Stimulated activated CD8-positive, alpha-beta memory T cell treated with anti-CD3 and anti-CD28 coated beads, Interleukin-4, amount 100 ng/mL, for 48 hours (primary cell): ENCODE results near the gene PIN4.
"Not testable (repeated sequence)": the region's sequence is repeated elsewhere in the genome, so short reads cannot be mapped to it uniquely, and the experiment has no call there.

Experiments used
- DNase-seq: peaks from one replicate; pipeline ENCODE4 v3.0.0-alpha.2; 2020

PIN4 gene

GRCh38 chrX:72202792-72203401, 21.3 kb downstream of the PIN4 start:
- no peak for DNase-seq

GRCh38 chrX:72203421-72203820, 21.9 kb downstream of the PIN4 start:
- no peak for DNase-seq

- no peak for DNase-seq
These were observed 24.1 kb downstream of the PIN4 start for GRCh38 chrX:72205706-72206105.

GRCh38 chrX:72207366-72207765, 25.8 kb downstream of the PIN4 start:
- no peak for DNase-seq

GRCh38 chrX:72208126-72208800, 26.7 kb downstream of the PIN4 start:
- no peak for DNase-seq

- no peak for DNase-seq
These were observed 35.4 kb downstream of the PIN4 start for GRCh38 chrX:72216973-72217372.

- DNase-seq = not testable (repeated sequence)
These were observed 38.8 kb downstream of the PIN4 start for GRCh38 chrX:72220375-72220774.

GRCh38 chrX:72230290-72230689, 48.7 kb downstream of the PIN4 start:
- DNase-seq = no peak

GRCh38 chrX:72236841-72237240, 55.3 kb downstream of the PIN4 start:
- DNase-seq = no peak

- DNase-seq = no peak
These were observed 56.6 kb downstream of the PIN4 start for GRCh38 chrX:72238183-72238582.

GRCh38 chrX:72238721-72239475, 57.3 kb downstream of the PIN4 start, which contains the start of gene ERCC6L:
ERCC6L (minus strand) TSS chrX:72239027; CDS start chrX:72238911, 116 bp downstream.
- peak; percentile 89 for DNase-seq

- no peak for DNase-seq
These were observed 59.4 kb downstream of the PIN4 start for GRCh38 chrX:72240976-72241375.

- DNase-seq = no peak
These were observed 61.9 kb downstream of the PIN4 start for GRCh38 chrX:72243472-72243871.

GRCh38 chrX:72245461-72246089, 64.0 kb downstream of the PIN4 start:
- DNase-seq = peak; percentile 58

GRCh38 chrX:72247206-72247942, 65.8 kb downstream of the PIN4 start:
- no peak for DNase-seq
